Dendritic cell treated with granulocyte-macrophage colony-stimulating factor and Interleukin-4, amounts not matched to agents 40 ng/mL and 50 ng/mL, for 4 days (primary cell): ENCODE data around the gene KIF21B.
"Not testable (repeated sequence)": the region's sequence is repeated elsewhere in the genome, so short reads cannot be mapped to it uniquely, and the experiment has no call there.

ENCODE experiments used
- H3K27ac Mint-ChIP-seq: one replicate; pipeline ENCODE4 v1.8.0; 2022; ENCODE audit warnings: mild to moderate bottlenecking, mixed read lengths
- H3K27me3 Mint-ChIP-seq: one replicate; pipeline ENCODE4 v1.8.0; 2022; ENCODE audit warnings: mild to moderate bottlenecking, mixed read lengths
- H3K36me3 Mint-ChIP-seq: one replicate; pipeline ENCODE4 v1.8.0; 2022; ENCODE audit warnings: low read depth, mixed read lengths
- H3K4me1 Mint-ChIP-seq: one replicate; pipeline ENCODE4 v1.8.0; 2022; ENCODE audit warnings: low read depth, mixed read lengths
- H3K4me3 Mint-ChIP-seq: one replicate; pipeline ENCODE4 v1.8.0; 2022; ENCODE audit warnings: mild to moderate bottlenecking, moderate library complexity, mixed read lengths
- H3K9me3 Mint-ChIP-seq: one replicate; pipeline ENCODE4 v1.8.0; 2022; ENCODE audit warnings: mixed read lengths
- intact Hi-C: fragments of 100-400 bp; cut with micrococcal nuclease; formaldehyde crosslinking; loops from one replicate; pipeline ENCODE4 v1.15.0; 2022

The KIF21B gene

DNA sequence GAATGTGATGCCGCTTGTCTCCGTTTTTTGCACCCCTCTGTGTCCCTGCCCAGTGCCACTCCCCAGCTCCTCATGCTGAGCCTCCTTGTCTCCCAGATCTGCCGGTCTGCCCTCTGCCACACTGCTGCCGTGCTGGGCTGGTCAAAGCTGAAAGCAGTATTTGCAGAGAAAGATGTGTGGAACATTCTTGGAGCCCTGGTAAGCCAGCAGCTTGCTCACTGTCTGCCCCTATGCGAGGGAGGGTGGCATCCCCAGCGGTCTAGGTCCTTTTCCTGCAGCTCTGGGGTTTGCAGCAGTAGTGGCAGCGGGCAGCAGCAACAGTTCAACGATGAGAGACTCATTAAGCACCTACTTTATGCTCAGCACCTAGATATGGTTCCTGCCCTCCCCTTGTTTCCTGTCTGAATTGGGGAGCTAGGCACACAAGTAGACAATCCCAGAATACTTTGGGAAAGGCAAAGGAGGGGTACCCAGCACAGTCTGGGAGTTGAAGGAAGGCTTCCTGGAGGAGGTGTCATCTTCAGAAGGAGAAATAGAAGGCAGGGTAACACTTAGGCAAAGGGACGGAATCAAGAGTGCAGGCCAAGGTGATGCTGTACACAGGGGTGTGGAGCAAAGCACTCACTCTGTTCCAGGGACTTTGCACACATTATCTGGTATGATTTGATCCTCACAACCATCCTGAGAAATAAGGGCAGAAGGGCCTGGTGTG lies 63.1 kb downstream of the KIF21B start:
- no peaks in the 10 kb centered on the region for H3K36me3 Mint-ChIP-seq
- no peak overlapping the region for H3K4me3 Mint-ChIP-seq
- H3K27me3 Mint-ChIP-seq, result peaks cover 2% of the 10 kb centered on the region
- no peak overlapping the region for H3K27ac Mint-ChIP-seq
- H3K4me1 Mint-ChIP-seq, result no peaks in the 10 kb centered on the region
- intact Hi-C loops, result no loop called here
- no peaks in the 10 kb centered on the region for H3K9me3 Mint-ChIP-seq

DNA sequence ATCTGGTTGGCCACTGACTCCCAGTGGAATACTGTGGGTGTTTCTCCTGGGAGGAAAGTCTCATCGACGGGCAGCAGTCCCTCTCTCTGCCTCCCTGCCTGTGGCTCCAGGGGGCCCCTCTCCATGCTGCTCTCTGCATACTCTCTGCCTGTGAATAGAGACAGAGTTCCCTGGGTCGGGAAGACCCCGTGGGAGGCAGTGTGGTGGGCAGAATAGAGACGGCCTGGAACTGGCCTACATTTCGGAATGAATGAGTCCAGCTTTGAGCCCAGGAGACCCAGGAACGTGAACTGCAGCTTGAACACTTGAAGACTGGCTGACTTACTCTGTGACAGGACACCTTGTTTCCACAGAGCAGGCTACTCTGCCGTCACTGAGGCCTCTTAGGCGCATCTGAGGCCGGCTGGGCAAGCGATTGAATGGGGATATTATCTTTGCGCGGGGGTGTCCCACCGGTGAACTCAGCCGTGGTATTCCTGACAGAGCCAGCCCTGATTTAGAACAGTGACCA lies 64.0 kb downstream of the KIF21B start:
- no peaks in the 10 kb centered on the region for H3K36me3 Mint-ChIP-seq
- intact Hi-C loops, result no loop called here
- no peak overlapping the region for H3K27ac Mint-ChIP-seq
- peaks cover 2% of the 10 kb centered on the region for H3K27me3 Mint-ChIP-seq
- no peaks in the 10 kb centered on the region for H3K4me1 Mint-ChIP-seq
- H3K4me3 Mint-ChIP-seq, result no peak overlapping the region
- H3K9me3 Mint-ChIP-seq, result no peaks in the 10 kb centered on the region

DNA sequence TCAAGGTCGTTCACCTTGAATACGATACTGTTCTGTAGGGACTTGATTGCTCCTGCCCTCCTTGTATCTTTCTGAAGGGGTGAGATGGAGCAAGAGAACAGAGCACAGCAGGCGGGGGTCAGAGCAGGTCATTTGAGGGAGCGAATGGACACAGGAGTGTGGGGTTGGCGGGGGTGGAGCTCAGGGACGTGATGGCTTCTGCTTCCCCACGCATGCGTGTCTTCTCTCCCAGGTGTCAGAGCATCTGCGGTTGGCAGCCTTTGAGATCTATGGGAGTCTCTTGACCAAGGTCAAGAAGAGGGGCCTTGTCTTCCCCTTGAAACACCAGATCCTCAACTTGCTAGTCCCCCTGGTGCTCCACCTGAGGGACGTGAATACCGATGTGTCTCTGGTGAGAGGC lies 64.9 kb downstream of the KIF21B start:
- H3K9me3 Mint-ChIP-seq, result no peaks in the 10 kb centered on the region
- no peaks in the 10 kb centered on the region for H3K36me3 Mint-ChIP-seq
- H3K4me1 Mint-ChIP-seq, result no peaks in the 10 kb centered on the region
- no peak overlapping the region for H3K4me3 Mint-ChIP-seq
- no peak overlapping the region for H3K27ac Mint-ChIP-seq
- peaks cover 2% of the 10 kb centered on the region for H3K27me3 Mint-ChIP-seq
- intact Hi-C loops, result no loop called here

DNA sequence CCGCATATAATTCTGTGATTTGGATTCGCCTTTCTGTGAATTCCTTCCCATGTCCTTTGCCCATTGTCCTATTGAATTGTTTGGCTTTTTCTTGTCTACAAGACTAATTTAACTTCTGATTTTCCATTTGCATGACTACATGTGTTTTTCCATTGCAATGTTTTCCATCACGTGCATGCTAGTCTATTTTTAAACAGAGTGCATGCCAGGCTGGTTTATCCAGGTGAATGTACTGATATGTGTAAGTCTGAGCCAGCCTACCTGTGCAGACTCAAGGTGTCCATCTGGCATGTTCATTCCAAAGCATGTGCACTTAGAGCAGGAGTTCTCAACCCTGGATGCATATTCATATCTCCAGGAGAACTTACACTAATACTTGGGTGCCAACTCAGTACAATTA lies 69.1 kb downstream of the KIF21B start:
- no peak overlapping the region for H3K4me3 Mint-ChIP-seq
- H3K36me3 Mint-ChIP-seq, result no peaks in the 10 kb centered on the region
- no peak overlapping the region for H3K27ac Mint-ChIP-seq
- intact Hi-C loops, result no loop called here
- H3K9me3 Mint-ChIP-seq, result no peaks in the 10 kb centered on the region
- H3K27me3 Mint-ChIP-seq, result no peaks in the 10 kb centered on the region
- H3K4me1 Mint-ChIP-seq, result no peaks in the 10 kb centered on the region

DNA sequence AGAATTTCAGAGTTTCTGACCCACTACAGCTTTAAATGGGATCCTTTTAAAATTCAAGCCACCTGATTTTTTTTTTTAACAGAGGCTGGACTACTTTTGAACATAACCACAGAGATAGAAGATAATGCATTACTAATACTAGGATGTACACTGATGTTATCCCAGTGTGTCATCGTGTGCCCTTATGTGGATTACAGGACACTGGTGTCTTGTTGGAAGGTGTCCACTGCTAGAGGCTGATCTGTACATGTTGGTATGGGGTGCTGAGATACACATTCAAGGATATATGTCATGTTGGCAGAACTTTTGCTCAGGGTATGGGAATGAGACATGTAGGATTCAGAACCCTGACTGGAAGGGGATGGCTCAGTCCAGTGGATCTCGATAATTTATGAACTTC lies 72.5 kb downstream of the KIF21B start:
- Mint-ChIP-seq H3K4me1 (no peaks in the 10 kb centered on the region), H3K27ac (no peak overlapping the region), H3K4me3 (no peak overlapping the region), H3K9me3 (peaks cover 17% of the 10 kb centered on the region), H3K36me3 (peaks cover 6% of the 10 kb centered on the region), H3K27me3 (no peaks in the 10 kb centered on the region)
- intact Hi-C loops, result no loop called here

DNA sequence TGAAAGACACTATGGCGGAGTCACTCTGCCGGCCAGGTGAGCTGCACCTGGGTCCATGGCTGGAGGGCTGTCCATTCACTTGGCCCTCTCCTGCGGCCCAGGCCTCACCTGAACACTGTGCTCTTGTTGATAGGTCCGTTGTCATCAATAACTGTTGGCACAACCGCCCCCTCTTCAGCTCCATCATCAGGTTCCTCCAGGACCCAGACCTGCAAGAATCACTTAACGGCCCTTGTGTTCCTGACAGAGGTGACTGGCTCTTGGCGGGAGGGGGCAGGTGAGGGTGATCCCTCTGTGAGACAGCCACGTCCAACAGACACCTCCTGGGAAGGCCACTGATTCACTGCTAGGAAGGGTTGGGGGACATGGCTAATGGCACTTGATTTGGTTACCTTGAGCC lies 73.9 kb downstream of the KIF21B start:
- peaks cover 6% of the 10 kb centered on the region for H3K36me3 Mint-ChIP-seq
- peaks cover 17% of the 10 kb centered on the region for H3K9me3 Mint-ChIP-seq
- no peak overlapping the region for H3K27ac Mint-ChIP-seq
- intact Hi-C loops, result no loop called here
- no peaks in the 10 kb centered on the region for H3K4me1 Mint-ChIP-seq
- H3K4me3 Mint-ChIP-seq, result no peak overlapping the region
- no peaks in the 10 kb centered on the region for H3K27me3 Mint-ChIP-seq

DNA sequence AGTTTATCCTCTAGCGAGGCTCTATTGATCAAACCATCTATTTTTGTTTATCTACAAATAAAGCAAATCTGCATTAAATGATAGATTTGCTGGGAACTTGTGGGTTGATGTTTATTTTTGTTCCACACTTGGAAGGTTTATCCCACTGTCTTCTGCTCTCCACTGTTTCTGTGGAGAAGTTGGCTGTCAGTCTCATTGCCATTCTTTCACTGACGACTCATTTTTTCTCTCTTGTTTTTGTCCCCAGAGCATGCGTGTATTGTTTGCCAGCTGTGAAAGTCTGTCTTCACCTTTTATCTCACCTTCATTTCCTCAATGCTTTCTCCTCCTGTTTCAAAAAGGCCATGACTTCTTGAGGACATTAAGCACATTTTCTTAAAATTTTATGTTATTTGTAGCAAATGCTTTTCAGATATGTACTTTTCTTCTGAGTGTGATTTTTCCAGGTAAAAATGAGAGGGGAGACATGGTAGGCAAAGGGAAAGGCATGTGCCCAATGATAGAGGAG lies 76.4 kb downstream of the KIF21B start:
- H3K9me3 Mint-ChIP-seq, result peaks cover 17% of the 10 kb centered on the region
- intact Hi-C loops, result no loop called here
- no peak overlapping the region for H3K4me3 Mint-ChIP-seq
- H3K27ac Mint-ChIP-seq, result no peak overlapping the region
- H3K36me3 Mint-ChIP-seq, result peaks cover 6% of the 10 kb centered on the region
- H3K27me3 Mint-ChIP-seq, result no peaks in the 10 kb centered on the region
- no peaks in the 10 kb centered on the region for H3K4me1 Mint-ChIP-seq

DNA sequence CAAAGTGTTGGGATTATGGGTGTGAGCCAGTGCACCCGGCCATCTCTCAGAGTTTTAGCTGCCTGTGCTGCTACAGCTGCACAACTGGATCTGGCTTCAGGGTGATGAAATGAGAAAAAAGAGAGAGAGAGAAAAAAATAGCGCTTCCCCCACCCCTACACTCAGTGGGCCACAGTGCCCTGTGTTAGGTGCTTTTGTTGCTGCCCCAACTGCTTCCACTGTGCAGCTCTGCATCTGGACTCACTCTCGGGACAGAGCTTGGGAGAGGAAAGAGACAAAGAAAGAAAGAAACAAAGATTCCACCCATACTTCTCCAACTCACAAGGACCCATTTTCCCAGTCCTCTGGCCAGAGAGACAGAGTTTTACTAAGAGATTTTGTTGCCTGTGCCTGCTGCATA lies 78.4 kb downstream of the KIF21B start:
- H3K4me1 Mint-ChIP-seq, result no peaks in the 10 kb centered on the region
- no peak overlapping the region for H3K27ac Mint-ChIP-seq
- H3K27me3 Mint-ChIP-seq, result no peaks in the 10 kb centered on the region
- peaks cover 6% of the 10 kb centered on the region for H3K36me3 Mint-ChIP-seq
- intact Hi-C loops, result no loop called here
- H3K4me3 Mint-ChIP-seq, result no peak overlapping the region
- peaks cover 26% of the 10 kb centered on the region for H3K9me3 Mint-ChIP-seq

DNA sequence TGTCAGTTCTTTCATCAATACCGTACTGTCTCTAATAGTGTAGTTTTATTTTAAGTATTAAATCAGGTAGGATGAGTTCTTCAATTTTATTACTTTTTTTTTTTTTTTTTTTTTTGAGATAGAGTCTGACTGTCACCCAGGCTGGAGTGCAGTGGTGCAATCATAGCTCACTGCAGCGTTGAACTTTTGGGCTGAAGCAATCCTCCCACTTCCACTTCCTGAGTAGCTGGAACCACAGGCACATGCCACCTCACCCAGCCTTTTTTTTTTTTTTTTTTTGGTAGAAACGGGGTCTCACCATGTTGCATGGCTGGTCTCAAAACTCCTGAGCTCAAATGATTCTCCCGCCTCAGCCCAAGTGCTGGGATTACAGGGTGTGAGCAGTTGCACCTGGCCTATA lies 84.6 kb downstream of the KIF21B start:
- no peak overlapping the region for H3K27ac Mint-ChIP-seq
- intact Hi-C loops, result no loop called here
- no peaks in the 10 kb centered on the region for H3K4me1 Mint-ChIP-seq
- H3K27me3 Mint-ChIP-seq, result no peaks in the 10 kb centered on the region
- H3K36me3 Mint-ChIP-seq, result no peaks in the 10 kb centered on the region
- no peak overlapping the region for H3K4me3 Mint-ChIP-seq
- peaks cover 9% of the 10 kb centered on the region for H3K9me3 Mint-ChIP-seq

DNA sequence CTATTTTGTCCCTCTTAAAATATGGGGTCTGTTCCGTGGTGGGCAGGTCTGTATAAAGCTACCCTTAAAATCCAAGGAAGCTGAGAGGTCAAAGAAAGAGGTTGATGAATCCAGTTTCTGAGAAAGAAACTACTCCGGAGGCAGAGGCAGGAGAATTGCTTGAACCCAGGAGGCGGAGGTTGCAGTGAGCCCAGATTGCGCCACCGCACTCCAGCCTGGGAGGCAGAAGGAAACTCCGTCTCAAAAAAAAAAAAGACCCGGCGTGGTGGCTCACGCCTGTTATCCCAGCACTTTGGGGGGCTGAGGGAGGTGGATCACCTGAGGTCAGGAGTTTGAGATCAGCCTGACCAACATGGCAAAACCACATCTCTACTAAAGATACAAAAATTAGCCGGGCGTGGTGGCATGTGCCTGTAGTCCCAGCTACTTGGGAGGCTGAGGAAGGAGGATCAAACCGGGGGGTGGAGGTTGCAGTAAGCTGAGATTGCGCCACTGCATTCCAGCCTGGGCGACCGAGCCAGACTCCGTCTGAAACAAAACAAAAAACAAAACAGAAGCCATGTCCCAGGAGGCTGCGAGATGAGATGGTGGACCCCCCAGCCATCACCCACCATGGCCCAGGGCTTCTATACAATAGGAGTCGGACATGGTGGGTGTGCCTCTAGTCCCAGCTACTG lies 88.1 kb downstream of the KIF21B start:
- H3K27ac Mint-ChIP-seq, H3K36me3 Mint-ChIP-seq, H3K27me3 Mint-ChIP-seq, H3K4me3 Mint-ChIP-seq, intact Hi-C loops, H3K4me1 Mint-ChIP-seq: not testable (repeated sequence)
- peaks cover 24% of the 10 kb centered on the region for H3K9me3 Mint-ChIP-seq

DNA sequence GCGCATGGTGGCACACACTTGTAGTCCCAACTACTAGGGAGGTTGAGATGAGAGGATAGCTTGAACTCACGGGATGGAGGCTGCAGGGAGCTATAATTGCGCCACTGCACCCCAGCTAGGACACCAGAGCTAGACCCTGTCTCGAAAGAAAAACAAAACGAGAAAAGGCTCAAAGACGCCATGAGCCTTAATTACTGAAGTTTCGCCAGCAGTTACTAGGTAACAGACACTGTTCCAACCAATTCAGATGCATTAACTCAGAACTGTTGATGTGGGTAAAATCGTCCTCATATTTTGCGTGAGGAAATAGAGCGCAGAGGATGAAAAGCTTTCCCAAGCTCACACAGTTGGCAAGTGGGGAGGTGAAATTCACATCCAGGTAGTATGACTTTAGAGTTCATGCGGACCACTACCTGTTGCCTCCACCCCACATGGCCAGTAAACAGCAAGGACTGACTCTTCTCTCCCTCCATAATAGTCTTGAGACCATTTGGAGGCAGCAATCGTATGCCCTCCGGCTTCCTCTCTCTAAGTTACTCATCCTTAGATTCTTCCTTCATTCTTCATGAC lies 88.8 kb downstream of the KIF21B start:
- Mint-ChIP-seq H3K27ac (no peak overlapping the region), H3K9me3 (peaks cover 21% of the 10 kb centered on the region)
- intact Hi-C loops, result no loop called here

DNA sequence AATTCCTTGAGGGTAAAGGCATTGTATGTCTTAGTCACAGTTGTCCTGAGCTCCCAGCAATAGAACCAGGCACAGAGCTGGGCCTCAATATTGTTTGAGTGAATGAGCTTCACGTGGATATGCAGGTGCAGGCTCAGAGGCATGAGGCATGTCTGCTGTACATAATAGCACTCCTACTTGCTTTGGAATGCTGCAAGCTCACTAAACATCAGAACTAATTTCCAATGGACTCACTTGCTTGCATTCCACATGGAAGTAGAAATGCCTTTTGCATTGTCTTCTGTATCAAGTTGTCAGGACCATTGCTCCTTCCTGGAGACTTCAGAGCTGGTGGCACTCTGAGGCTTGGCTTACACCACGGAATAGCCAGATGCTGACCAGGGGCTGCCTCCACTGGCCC lies 91.7 kb downstream of the KIF21B start:
- intact Hi-C loops, result no loop called here
- Mint-ChIP-seq H3K36me3 (no peaks in the 10 kb centered on the region), H3K27ac (no peak overlapping the region), H3K4me3 (no peak overlapping the region), H3K4me1 (peaks cover 11% of the 10 kb centered on the region), H3K27me3 (no peaks in the 10 kb centered on the region), H3K9me3 (peaks cover 21% of the 10 kb centered on the region)

More for the DNA sequence above, 88.8 kb downstream of the KIF21B start:
- Mint-ChIP-seq H3K4me3 (no peak overlapping the region), H3K36me3 (no peaks in the 10 kb centered on the region), H3K27me3 (no peaks in the 10 kb centered on the region), H3K4me1 (peaks cover 3% of the 10 kb centered on the region)

DNA sequence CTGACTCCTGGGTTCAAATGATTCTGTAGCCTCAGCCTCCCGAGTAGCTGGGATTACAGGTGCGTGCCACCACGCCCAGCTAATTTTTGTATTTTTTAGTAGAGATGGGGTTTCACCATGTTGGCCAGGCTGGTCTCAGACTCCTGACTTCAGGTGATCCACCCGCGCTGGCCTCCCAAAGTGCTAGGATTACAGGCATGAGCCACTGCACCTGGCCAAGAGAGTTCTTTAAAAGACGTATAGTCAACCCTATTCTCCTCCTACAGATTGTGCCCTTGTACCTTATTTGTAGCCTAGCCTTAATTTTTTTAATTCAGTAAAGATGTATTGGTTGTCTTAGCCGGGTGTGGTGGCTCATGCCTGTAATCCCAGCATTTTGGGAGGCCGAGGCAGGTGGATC lies 93.2 kb downstream of the KIF21B start:
- H3K27ac Mint-ChIP-seq, H3K36me3 Mint-ChIP-seq, H3K4me3 Mint-ChIP-seq, H3K27me3 Mint-ChIP-seq, intact Hi-C loops: not testable (repeated sequence)
- H3K4me1 Mint-ChIP-seq, result peaks cover 11% of the 10 kb centered on the region
- peaks cover 21% of the 10 kb centered on the region for H3K9me3 Mint-ChIP-seq

DNA sequence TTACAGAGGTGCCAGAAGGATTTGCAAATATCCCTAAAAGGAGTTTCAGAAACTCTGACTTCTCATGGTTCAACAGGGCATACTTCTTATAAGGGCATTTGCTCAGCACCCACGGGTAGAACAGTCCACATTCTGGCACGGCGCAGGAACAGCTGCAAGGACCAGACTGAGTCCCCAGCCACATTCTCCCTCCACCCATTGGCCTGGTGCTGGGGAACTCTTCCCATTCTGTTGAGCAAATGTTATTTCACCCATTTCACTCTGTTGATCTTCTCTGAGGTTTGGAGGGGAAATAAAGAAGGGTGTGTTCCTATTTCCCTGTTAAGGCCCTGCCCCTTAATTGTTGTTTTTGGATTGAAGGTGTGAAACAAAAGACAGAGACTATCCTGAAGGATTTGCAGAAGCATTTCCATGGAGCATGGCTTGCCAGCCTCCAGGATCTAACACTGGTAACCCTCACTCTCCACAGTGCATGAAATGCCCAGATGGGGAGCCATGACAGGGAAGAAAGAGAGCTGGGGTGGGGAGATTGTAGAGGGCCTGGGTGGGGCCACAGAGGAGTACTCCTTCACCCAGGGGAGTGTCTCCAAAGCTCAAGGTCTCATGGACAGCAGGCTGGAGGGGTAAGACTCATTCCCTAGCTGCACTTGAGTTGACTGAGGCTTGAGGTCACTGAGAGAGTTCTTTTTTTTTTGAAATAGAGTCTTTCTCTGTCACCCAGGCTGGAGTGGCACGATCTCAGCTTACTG lies 93.8 kb downstream of the KIF21B start:
- Mint-ChIP-seq H3K27me3 (peaks cover 2% of the 10 kb centered on the region), H3K4me3 (no peak overlapping the region), H3K4me1 (peaks cover 11% of the 10 kb centered on the region), H3K9me3 (peaks cover 21% of the 10 kb centered on the region), H3K36me3 (no peaks in the 10 kb centered on the region), H3K27ac (no peak overlapping the region)
- intact Hi-C loops, result no loop called here
